DND-41 (cell line): Measurements from ENCODE around the gene VPS52.
"Not testable (repeated sequence)": the region's sequence is repeated elsewhere in the genome, so short reads cannot be mapped to it uniquely, and the experiment has no call there.

Experiments
- ATAC-seq: fragments of 200-7000 bp; cut with Tn5 transposase; 3 replicates; pipeline ENCODE4 v1.9.1; 2021; ENCODE audit warnings: low read depth; ENCODE audit not compliant: insufficient read depth
- DNase-seq: peaks from one replicate; pipeline ENCODE4 v3.0.0-alpha.2; 2020
- H2AFZ ChIP-seq: 2 replicates; pipeline ENCODE4 v1.6.0; 2012; ENCODE audit warnings: low read depth, low read length
- H3K27ac ChIP-seq: 2 replicates; pipeline ENCODE4 v1.5.1; 2012; ENCODE audit warnings: low read length, inconsistent platforms
- H3K27me3 ChIP-seq: fragments of 200-600 bp; sonication (generic); 2 replicates; pipeline ENCODE4 v1.6.0; 2012; ENCODE audit warnings: low read length, mild to moderate bottlenecking, inconsistent platforms; ENCODE audit not compliant: insufficient read depth, poor library complexity
- H3K36me3 ChIP-seq: 2 replicates; pipeline ENCODE4 v1.5.1; 2012; ENCODE audit warnings: low read length, inconsistent platforms; ENCODE audit not compliant: insufficient read depth
- H3K4me1 ChIP-seq: 2 replicates; pipeline ENCODE4 v1.5.1; 2012; ENCODE audit warnings: mild to moderate bottlenecking, low read length; ENCODE audit not compliant: insufficient read depth
- H3K4me2 ChIP-seq: 2 replicates; pipeline ENCODE4 v1.6.0; 2012; ENCODE audit warnings: mild to moderate bottlenecking, moderate library complexity, low read length, inconsistent platforms; ENCODE audit not compliant: insufficient read depth
- H3K4me3 ChIP-seq, 2 experiments: fragments of 200-600 bp in 1 of 2; shearing (Covaris generic) in 1 of 2; 2 replicates each; pipeline ENCODE4 v1.5.1; 2012 to 2016; ENCODE audit warnings: inconsistent platforms in 2 of 2, low read length in 2 of 2, mild to moderate bottlenecking in 2 of 2, low read depth in 1 of 2, moderate library complexity in 1 of 2
- H3K79me2 ChIP-seq: 2 replicates; pipeline ENCODE4 v1.6.0; 2012; ENCODE audit warnings: low read length, inconsistent platforms; ENCODE audit not compliant: insufficient read depth
- H3K9ac ChIP-seq: 2 replicates; pipeline ENCODE4 v1.6.0; 2012; ENCODE audit warnings: low read depth, mild to moderate bottlenecking, inconsistent platforms, low read length, moderate library complexity
- H3K9me3 ChIP-seq: 2 replicates; pipeline ENCODE4 v1.5.1; 2012; ENCODE audit warnings: low read length, moderate library complexity, mild to moderate bottlenecking, inconsistent platforms; ENCODE audit not compliant: insufficient read depth, severe bottlenecking
- H4K20me1 ChIP-seq: 2 replicates; pipeline ENCODE4 v1.6.0; 2012; ENCODE audit warnings: low read length; ENCODE audit not compliant: insufficient read depth
- CTCF ChIP-seq: IDR thresholded peaks from 2 replicates; pipeline ENCODE4 v1.5.1; 2012; ENCODE audit warnings: borderline replicate concordance, low read length, moderate library complexity, mild to moderate bottlenecking; ENCODE audit not compliant: poor library complexity, severe bottlenecking; ENCODE audit errors: extremely low read depth
- EZH2 ChIP-seq: IDR thresholded peaks from 3 replicates; pipeline ENCODE4 v1.6.1; 2012; ENCODE audit warnings: borderline replicate concordance, low read depth, mild to moderate bottlenecking, moderate library complexity, low read length, inconsistent platforms; ENCODE audit not compliant: severe bottlenecking

The VPS52 gene

DNA sequence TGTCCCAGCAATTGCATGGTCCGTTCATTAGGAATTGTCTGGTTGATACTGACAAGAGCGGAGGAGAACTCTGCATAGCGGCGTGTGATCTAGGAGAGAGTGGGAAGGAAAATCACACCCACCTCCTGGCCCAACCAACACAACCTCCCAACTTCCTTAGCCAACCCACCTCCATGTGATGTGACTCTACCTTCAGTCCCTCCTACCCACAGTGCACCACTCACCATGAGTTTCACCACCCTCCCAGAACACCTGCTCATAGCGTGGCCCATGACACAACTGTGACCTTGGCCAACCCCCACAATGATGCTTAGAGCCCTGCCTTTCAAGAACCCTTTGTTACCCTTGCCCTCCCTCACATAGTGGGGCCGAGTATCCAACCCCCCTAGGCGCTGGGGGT lies 7.7 kb downstream of the VPS52 start:
- Histone ChIP-seq H3K36me3 (peaks cover 85% of the 10 kb centered on the region), H3K4me3 (no peak overlapping the region)

DNA sequence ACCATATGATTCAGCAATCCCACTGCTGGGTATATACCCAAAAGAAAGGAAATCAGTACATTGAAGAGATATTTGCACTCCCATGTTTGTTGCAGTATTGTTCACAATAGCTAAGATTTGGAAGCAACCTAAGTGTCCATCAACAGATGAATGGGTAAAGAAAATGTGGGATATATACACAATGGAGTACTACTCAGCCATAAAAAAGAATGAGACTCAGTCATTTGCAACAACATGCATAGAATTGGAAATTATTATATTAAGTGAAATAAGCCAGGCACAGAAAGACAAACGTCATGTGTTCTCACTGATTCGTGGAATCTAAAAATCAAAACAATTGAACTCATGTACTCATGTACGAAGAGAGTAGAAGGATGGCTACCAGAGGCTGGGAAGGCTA lies 9.2 kb downstream of the VPS52 start:
- peaks cover 81% of the 10 kb centered on the region for H3K36me3 ChIP-seq
- not testable (repeated sequence) for H3K27me3 ChIP-seq, H3K79me2 ChIP-seq, H3K27ac ChIP-seq, ATAC-seq, H4K20me1 ChIP-seq, H2AFZ ChIP-seq, H3K9ac ChIP-seq, H3K4me1 ChIP-seq, H3K9me3 ChIP-seq, DNase-seq, H3K4me2 ChIP-seq, H3K4me3 ChIP-seq

More for the DNA sequence above, 7.7 kb downstream of the VPS52 start:
- no peak overlapping the region for H2AFZ ChIP-seq
- H3K27ac ChIP-seq, result no peak overlapping the region
- 0 out of 2 replicates have a peak, but pooled peaks cover 4% of the 10 kb centered on the region for H3K4me1 ChIP-seq
- H4K20me1 ChIP-seq, result no peaks in the 10 kb centered on the region
- DNase-seq (no peak), ATAC-seq (no peak)
- H3K9ac ChIP-seq, result no peak overlapping the region
- peaks cover 7% of the 10 kb centered on the region for H3K79me2 ChIP-seq
- TF ChIP-seq CTCF (no peak), EZH2 (no peak)
- H3K9me3 ChIP-seq, result no peaks in the 10 kb centered on the region
- H3K27me3 ChIP-seq, result no peaks in the 10 kb centered on the region
- no peak overlapping the region for H3K4me2 ChIP-seq

DNA sequence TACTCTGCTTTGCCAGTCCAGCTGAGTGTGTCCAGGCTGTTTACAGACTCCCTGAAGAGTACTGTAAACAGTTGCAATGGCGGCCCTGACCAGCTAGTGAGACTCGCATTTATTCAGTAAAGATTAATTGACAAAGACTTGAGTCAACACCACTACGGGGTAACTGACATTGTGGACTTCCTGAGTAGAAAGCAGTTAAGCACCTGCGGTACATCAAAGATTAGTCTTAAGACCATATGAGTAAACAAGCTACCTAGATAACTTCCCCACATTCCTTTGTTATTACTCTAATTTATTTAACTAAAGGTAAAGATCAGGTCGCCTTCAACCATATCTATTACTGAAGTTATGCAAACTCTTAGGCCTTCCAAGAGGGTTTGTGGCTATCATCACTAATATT lies 12.6 kb downstream of the VPS52 start:
- H3K79me2 ChIP-seq, result no peaks in the 10 kb centered on the region
- H3K4me2 ChIP-seq, result no peak overlapping the region
- H3K4me1 ChIP-seq, result no peaks in the 10 kb centered on the region
- H3K27ac ChIP-seq, result no peak overlapping the region
- TF ChIP-seq EZH2, result no peak
- TF ChIP-seq CTCF, result no peak
- H2AFZ ChIP-seq, result no peak overlapping the region
- ATAC-seq (no peak), DNase-seq (no peak)
- peaks cover 55% of the 10 kb centered on the region for H3K36me3 ChIP-seq
- H3K27me3 ChIP-seq, result no peaks in the 10 kb centered on the region
- H3K9me3 ChIP-seq, result no peaks in the 10 kb centered on the region
- H4K20me1 ChIP-seq, result no peaks in the 10 kb centered on the region
- H3K4me3 ChIP-seq, result no peak overlapping the region
- no peak overlapping the region for H3K9ac ChIP-seq

- H3K36me3 ChIP-seq, result peaks cover 37% of the 10 kb centered on the region
- H3K4me1 ChIP-seq, result peaks cover 24% of the 10 kb centered on the region
- no peak overlapping the region for H2AFZ ChIP-seq
- no peak overlapping the region for H3K27ac ChIP-seq
- DNase-seq, result no peak
- TF ChIP-seq EZH2 (no peak), CTCF (no peak)
- no peaks in the 10 kb centered on the region for H3K27me3 ChIP-seq
- H3K79me2 ChIP-seq, result peaks cover 14% of the 10 kb centered on the region
- ATAC-seq, result no peak
- no peak overlapping the region for H3K4me3 ChIP-seq
- H4K20me1 ChIP-seq, result no peaks in the 10 kb centered on the region
- H3K9ac ChIP-seq, result no peak overlapping the region
- no peaks in the 10 kb centered on the region for H3K9me3 ChIP-seq
- H3K4me2 ChIP-seq, result no peak overlapping the region
Measured at GRCh38 chr6:33254591-33254990, 17.1 kb downstream of the VPS52 start.
